Left lung (tissue), 10 donors: ENCODE measurements around the gene USP8. TPM values are rescaled to one million over a fixed set of nuclear protein-coding genes. Genes with fewer than 3 reads are reported as not detected.

Experiments used
- ATAC-seq: fragments of 200-7000 bp; cut with Tn5 transposase; one replicate; pipeline ENCODE4 v1.9.1; 2020; ENCODE audit warnings: moderate library complexity
- DNase-seq, 4 donors: peaks; one replicate each; pipeline ENCODE4 v3.0.0-alpha.2; 2013 to 2020
- H3K27ac ChIP-seq, 2 donors: fragments of 200-600 bp; sonication (generic) in 1 of 2; one replicate each; pipeline versions ENCODE4 v1.5.0 to v1.8.0; 2020 to 2021
- H3K27me3 ChIP-seq, 2 donors: fragments of 200-600 bp; sonication (generic) in 1 of 2; one replicate each; pipeline versions ENCODE4 v1.5.0 to v1.8.0; 2020 to 2021
- H3K36me3 ChIP-seq, 2 donors: fragments of 200-600 bp; sonication (generic) in 1 of 2; one replicate each; pipeline versions ENCODE4 v1.5.0 to v1.8.0; 2020 to 2021
- H3K4me1 ChIP-seq, 2 donors: fragments of 200-600 bp; one replicate each; pipeline ENCODE4 v1.8.0; 2021
- H3K4me3 ChIP-seq, 2 donors: fragments of 200-600 bp; sonication (generic) in 1 of 2; one replicate each; pipeline versions ENCODE4 v1.5.0 to v1.8.0; 2020 to 2021; ENCODE audit warnings: mild to moderate bottlenecking in 1 of 2
- H3K9me3 ChIP-seq, 2 donors: fragments of 200-600 bp; sonication (generic) in 1 of 2; one replicate each; pipeline versions ENCODE4 v1.5.0 to v1.8.0; 2020 to 2021
- intact Hi-C, 2 donors: fragments of 100-400 bp; cut with DNase I; formaldehyde crosslinking; loops; one replicate each; pipeline versions ENCODE4 v1.11.2 to v1.14.2; 2022
- polyA plus RNA-seq, 6 donors: library from polyadenylated mRNA; unstranded; fragments of 120-200 nt; gene quantifications; one replicate each; pipeline ENCODE4 v1.2.1, GENCODE V29; 2013; ENCODE audit not compliant: insufficient read length in 6 of 6
- total RNA-seq, 2 donors: library from RNA; stranded (reverse); fragmentation: NEBNext Ultra II Directional; extraction: Animal tissue kit (Norgen Biotek cat#: 25700); gene quantifications; one replicate each; pipeline ENCODE4 v1.2.1, GENCODE V29; 2021
- TF ChIP-seq, protein P1 (sequence below), 2 donors: fragments of 200-600 bp; sonication (generic) in 1 of 2; IDR thresholded peaks; one replicate each; pipeline versions ENCODE4 v1.5.0 to v1.8.0; 2021; ENCODE audit warnings: antibody characterized with exemption in 2 of 2
- donor health status: DM: no; HTN: yes; CAD: no.
- donor health status: DM: no; HTN: no; CAD: no.

USP8 gene
- total and polyA plus RNA-seq, 8 donors = 51.3 to 68.6 (median 60.8) TPM

DNA sequence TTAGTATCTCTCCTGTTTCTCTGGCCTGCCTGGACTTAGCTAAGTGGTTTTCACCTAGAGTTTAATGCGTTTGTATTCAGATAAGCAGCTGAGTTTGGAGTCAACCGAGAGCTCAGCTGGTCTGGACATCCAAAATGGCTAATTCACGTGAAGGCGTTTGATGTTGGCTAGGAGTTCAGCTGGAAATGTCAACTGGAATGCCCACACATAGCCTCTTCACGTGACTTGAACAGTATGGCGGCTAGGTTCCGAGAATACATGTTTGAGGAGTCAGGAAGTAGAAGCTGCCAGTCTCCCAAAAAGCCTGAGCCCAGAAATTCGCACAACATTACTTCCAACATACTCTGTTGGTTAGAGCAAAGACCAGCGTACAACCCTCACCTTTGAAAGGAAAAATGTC lies 2.2 kb downstream of the USP8 start:
- intact Hi-C loops = no loop called here
- Histone ChIP-seq H3K9me3 (no peaks in the 10 kb centered on the region), H3K27me3 (no peaks in the 10 kb centered on the region), H3K36me3 (no peaks in the 10 kb centered on the region), H3K4me3 (no peak overlapping the region), H3K4me1 (peaks cover 0 to 44% of the 10 kb centered on the region in 2 donors), H3K27ac (no peak overlapping the region)
- TF ChIP-seq, protein P1, sequence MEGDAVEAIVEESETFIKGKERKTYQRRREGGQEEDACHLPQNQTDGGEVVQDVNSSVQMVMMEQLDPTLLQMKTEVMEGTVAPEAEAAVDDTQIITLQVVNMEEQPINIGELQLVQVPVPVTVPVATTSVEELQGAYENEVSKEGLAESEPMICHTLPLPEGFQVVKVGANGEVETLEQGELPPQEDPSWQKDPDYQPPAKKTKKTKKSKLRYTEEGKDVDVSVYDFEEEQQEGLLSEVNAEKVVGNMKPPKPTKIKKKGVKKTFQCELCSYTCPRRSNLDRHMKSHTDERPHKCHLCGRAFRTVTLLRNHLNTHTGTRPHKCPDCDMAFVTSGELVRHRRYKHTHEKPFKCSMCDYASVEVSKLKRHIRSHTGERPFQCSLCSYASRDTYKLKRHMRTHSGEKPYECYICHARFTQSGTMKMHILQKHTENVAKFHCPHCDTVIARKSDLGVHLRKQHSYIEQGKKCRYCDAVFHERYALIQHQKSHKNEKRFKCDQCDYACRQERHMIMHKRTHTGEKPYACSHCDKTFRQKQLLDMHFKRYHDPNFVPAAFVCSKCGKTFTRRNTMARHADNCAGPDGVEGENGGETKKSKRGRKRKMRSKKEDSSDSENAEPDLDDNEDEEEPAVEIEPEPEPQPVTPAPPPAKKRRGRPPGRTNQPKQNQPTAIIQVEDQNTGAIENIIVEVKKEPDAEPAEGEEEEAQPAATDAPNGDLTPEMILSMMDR (IDR thresholded peaks at IDR 0.05) = no peak
- DNase-seq (no peak), ATAC-seq (no peak)

DNA sequence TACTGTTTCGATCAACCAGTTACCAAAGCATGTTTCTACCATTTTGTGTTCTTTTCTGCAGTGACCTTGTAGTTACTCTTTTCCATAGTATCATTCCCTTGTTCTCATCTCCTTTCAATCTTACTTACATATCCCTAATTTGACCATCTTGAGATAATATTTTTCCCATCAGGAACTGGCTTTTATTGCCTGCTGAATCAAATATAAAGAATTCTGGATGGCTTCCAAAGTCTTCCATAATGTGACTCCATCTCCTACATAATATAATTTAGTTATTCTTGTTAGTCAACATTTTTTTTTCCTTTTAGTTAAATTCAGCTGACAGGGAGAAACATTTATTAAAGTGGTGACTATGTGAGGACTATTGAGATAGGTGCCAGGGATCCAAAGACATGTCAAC lies 7.0 kb downstream of the USP8 start:
- Histone ChIP-seq H3K4me3 (no peak overlapping the region), H3K27ac (no peak overlapping the region), H3K9me3 (no peaks in the 10 kb centered on the region), H3K27me3 (no peaks in the 10 kb centered on the region), H3K4me1 (peaks cover 0 to 24% of the 10 kb centered on the region in 2 donors), H3K36me3 (peaks cover 0 to 25% of the 10 kb centered on the region in 2 donors)
- intact Hi-C loops = no loop called here
- TF ChIP-seq, protein P1 (IDR thresholded peaks at IDR 0.05) = no peak
- no peak for ATAC-seq
- no peak for DNase-seq

DNA sequence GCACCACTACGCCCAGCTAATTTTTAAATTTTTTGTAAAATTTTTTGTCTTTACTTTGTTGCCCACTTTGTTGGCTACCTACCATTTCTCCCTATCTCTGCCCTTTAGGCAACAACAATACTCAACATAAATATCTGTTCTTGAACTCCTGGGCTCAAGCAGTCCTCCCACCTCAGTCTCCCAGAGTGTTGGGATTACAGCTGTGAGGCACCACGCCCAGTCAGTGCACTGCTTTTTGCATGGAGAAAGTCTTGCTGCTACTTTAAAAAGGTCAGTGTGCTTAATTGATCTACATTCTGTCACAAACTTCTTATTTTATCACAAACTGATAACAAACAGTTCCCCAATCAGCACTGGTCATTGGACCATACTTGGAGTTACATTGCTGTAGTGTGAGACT lies 8.0 kb downstream of the USP8 start:
- H3K27me3 ChIP-seq = no peaks in the 10 kb centered on the region
- TF ChIP-seq, protein P1 (IDR thresholded peaks at IDR 0.05) = no peak
- H3K36me3 ChIP-seq = peaks cover 0 to 25% of the 10 kb centered on the region in 2 donors
- H3K4me3 ChIP-seq = no peak overlapping the region
- H3K4me1 ChIP-seq = peaks cover 0 to 14% of the 10 kb centered on the region in 2 donors
- intact Hi-C loops = no loop called here
- no peak overlapping the region for H3K27ac ChIP-seq
- no peak for ATAC-seq
- H3K9me3 ChIP-seq = no peaks in the 10 kb centered on the region
- DNase-seq = no peak

DNA sequence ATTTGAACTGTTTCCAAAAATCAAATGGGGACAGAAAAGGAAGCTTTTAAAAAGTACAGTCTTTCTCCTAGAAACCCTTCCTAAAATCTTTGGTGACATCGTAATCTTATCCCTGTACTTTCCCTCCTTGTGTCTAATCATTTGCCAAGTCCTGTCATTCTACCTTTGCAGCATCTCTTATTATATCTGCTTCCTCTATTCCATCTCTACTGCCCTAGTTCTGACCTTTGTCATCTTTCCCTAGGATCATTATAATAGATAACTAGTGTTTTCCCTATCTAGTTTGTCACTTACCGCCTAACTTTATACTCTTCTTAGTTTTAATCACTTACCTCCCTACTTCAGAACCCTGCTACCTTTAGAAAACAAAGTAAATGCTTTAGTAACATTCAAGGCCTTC lies 11.6 kb downstream of the USP8 start:
- Histone ChIP-seq H3K36me3 (peaks cover 0 to 45% of the 10 kb centered on the region in 2 donors), H3K4me1 (peaks cover 0 to under 1% of the 10 kb centered on the region in 2 donors), H3K27ac (no peak overlapping the region), H3K4me3 (no peak overlapping the region), H3K27me3 (no peaks in the 10 kb centered on the region), H3K9me3 (no peaks in the 10 kb centered on the region)
- ATAC-seq (no peak), DNase-seq (no peak)
- TF ChIP-seq, protein P1 (IDR thresholded peaks at IDR 0.05) = no peak
- intact Hi-C loops = no loop called here

- ATAC-seq = no peak
- intact Hi-C loops = no loop called here
- no peaks in the 10 kb centered on the region for H3K9me3 ChIP-seq
These were observed 14.0 kb downstream of the USP8 start for GRCh38 chr15:50438251-50438650.

More at GRCh38 chr15:50438251-50438650, 14.0 kb downstream of the USP8 start:
- DNase-seq = no peak
- Histone ChIP-seq H3K36me3 (peaks cover 0 to 58% of the 10 kb centered on the region in 2 donors), H3K27me3 (no peaks in the 10 kb centered on the region), H3K27ac (no peak overlapping the region), H3K4me3 (no peak overlapping the region), H3K4me1 (no peaks in the 10 kb centered on the region)
- TF ChIP-seq, protein P1 (IDR thresholded peaks at IDR 0.05) = no peak
